Breast epithelium (tissue), 4 donors: ENCODE measurements around the gene COL15A1. TPM values are rescaled to one million over a fixed set of nuclear protein-coding genes. Genes with fewer than 3 reads are reported as not detected.

Experiments used
- DNase-seq, 2 donors: peaks; one replicate each; pipeline ENCODE4 v3.0.0-alpha.2; 2019; ENCODE audit warnings: low spot score in 2 of 2
- H3K27ac ChIP-seq, 2 donors: fragments of 200-600 bp; sonication (generic) in 1 of 2; one replicate each; pipeline ENCODE4 v1.5.1; 2016 to 2019; ENCODE audit warnings: mild to moderate bottlenecking in 1 of 2
- H3K27me3 ChIP-seq, 2 donors: fragments of 200-600 bp; sonication (generic) in 1 of 2; one replicate each; pipeline versions ENCODE4 v1.5.1 to v1.6.0; 2017 to 2019; ENCODE audit warnings: control low read depth in 1 of 2, mild to moderate bottlenecking in 1 of 2
- H3K36me3 ChIP-seq: fragments of 200-600 bp; one replicate; pipeline ENCODE4 v1.5.1; 2019
- H3K4me1 ChIP-seq, 2 donors: fragments of 200-600 bp; sonication (generic); one replicate each; pipeline ENCODE4 v1.5.1; 2016 to 2019; ENCODE audit warnings: control low read depth in 1 of 2
- H3K4me3 ChIP-seq, 3 donors: fragments of 200-600 bp; sonication (generic); 1 replicate in 2 of 3; 2 replicates in 1 of 3; pipeline ENCODE4 v1.5.1; 2016 to 2019; ENCODE audit warnings: mild to moderate bottlenecking in 3 of 3, moderate library complexity in 2 of 3
- H3K9me3 ChIP-seq, 2 donors: fragments of 200-600 bp; sonication (generic) in 1 of 2; one replicate each; pipeline ENCODE4 v1.5.1; 2016 to 2019; ENCODE audit warnings: control low read depth in 1 of 2
- POLR2A ChIP-seq: fragments of 450-650 bp; IDR thresholded peaks from one replicate; pipeline ENCODE4 v1.6.1; 2016; ENCODE audit warnings: antibody characterized with exemption, mild to moderate bottlenecking, moderate library complexity
- POLR2AphosphoS5 ChIP-seq, 3 donors: sonication (generic); formaldehyde crosslinking; IDR thresholded peaks; one replicate each; pipeline ENCODE4 v1.6.1; 2017; ENCODE audit warnings: antibody characterized with exemption in 3 of 3
- intact Hi-C: fragments of 100-400 bp; cut with DNase I; formaldehyde crosslinking; loops from one replicate; pipeline ENCODE4 v1.15.1; 2023; ENCODE audit warnings: low total_unique reads
- total RNA-seq, 3 donors: library from RNA; depleted of rRNA; stranded (reverse); fragments of >200 nt; gene quantifications; one replicate each; pipeline ENCODE4 v1.1.0, GENCODE V29; 2016
- TF ChIP-seq, protein P1 (sequence below), 3 donors: fragments of 450-650 bp; IDR thresholded peaks; one replicate each; pipeline ENCODE4 v1.5.1; 2016 to 2017; ENCODE audit warnings: antibody characterized with exemption in 3 of 3, mild to moderate bottlenecking in 3 of 3, moderate library complexity in 3 of 3

COL15A1 gene
- total RNA-seq, 3 donors from 2014 or later = 13.9 to 47.8 (median 32.4) TPM

- H3K27ac ChIP-seq = no peak overlapping the region
- peaks cover 0 to 11% of the 10 kb centered on the region in 2 donors for H3K27me3 ChIP-seq
- TF ChIP-seq, protein P1, sequence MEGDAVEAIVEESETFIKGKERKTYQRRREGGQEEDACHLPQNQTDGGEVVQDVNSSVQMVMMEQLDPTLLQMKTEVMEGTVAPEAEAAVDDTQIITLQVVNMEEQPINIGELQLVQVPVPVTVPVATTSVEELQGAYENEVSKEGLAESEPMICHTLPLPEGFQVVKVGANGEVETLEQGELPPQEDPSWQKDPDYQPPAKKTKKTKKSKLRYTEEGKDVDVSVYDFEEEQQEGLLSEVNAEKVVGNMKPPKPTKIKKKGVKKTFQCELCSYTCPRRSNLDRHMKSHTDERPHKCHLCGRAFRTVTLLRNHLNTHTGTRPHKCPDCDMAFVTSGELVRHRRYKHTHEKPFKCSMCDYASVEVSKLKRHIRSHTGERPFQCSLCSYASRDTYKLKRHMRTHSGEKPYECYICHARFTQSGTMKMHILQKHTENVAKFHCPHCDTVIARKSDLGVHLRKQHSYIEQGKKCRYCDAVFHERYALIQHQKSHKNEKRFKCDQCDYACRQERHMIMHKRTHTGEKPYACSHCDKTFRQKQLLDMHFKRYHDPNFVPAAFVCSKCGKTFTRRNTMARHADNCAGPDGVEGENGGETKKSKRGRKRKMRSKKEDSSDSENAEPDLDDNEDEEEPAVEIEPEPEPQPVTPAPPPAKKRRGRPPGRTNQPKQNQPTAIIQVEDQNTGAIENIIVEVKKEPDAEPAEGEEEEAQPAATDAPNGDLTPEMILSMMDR (IDR thresholded peaks at IDR 0.05) = no peak
- TF ChIP-seq POLR2A (no peak), POLR2AphosphoS5 (IDR thresholded peaks at IDR 0.05) (no peak)
- H3K4me3 ChIP-seq = no peak overlapping the region
- H3K4me1 ChIP-seq = no peaks in the 10 kb centered on the region
- DNase-seq = no peak
- intact Hi-C loops = loop anchor here (10.0 kb wide), 1 partner anchor 74 kb away; no protein-coding TSS in a partner anchor
- H3K9me3 ChIP-seq = no peaks in the 10 kb centered on the region
- no peaks in the 10 kb centered on the region for H3K36me3 ChIP-seq
These were observed 25.1 kb downstream of the COL15A1 start for GRCh38 chr9:98968601-98969337.

DNA sequence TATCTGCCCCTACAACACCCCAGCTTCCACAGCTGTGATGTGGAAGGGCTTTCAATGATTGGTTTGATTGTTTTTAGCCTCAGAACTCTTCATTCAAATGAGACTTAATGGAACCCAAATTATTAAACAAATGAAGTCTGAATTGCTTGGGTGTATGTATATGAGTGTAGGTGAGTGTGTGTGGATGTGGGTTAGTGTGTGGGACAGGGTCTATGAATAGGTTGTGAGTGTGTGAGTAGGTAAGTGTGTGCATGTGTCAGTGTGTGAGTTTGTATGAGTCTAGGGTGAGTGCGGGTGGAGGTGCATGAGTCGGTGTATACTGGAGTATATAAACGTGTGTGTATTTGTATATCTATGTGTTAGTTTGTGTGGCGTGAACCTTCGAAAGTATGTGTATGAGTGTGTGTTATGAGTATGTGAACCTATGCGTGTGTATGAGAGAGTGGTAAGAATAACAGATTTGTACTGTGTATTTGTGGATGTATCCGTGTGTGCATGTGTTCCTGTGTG lies 26.9 kb downstream of the COL15A1 start:
- TF ChIP-seq POLR2AphosphoS5 (IDR thresholded peaks at IDR 0.05) = no peak
- TF ChIP-seq POLR2A = no peak
- TF ChIP-seq, protein P1 (IDR thresholded peaks at IDR 0.05) = no peak
- no peaks in the 10 kb centered on the region for H3K9me3 ChIP-seq
- peaks cover 0 to 11% of the 10 kb centered on the region in 2 donors for H3K27me3 ChIP-seq
- no peaks in the 10 kb centered on the region for H3K4me1 ChIP-seq
- H3K27ac ChIP-seq = peak overlapping the region in 1 of 2 donors; percentile 30
- no peaks in the 10 kb centered on the region for H3K36me3 ChIP-seq
- no peak overlapping the region for H3K4me3 ChIP-seq
- intact Hi-C loops = no loop called here
- DNase-seq = no peak

DNA sequence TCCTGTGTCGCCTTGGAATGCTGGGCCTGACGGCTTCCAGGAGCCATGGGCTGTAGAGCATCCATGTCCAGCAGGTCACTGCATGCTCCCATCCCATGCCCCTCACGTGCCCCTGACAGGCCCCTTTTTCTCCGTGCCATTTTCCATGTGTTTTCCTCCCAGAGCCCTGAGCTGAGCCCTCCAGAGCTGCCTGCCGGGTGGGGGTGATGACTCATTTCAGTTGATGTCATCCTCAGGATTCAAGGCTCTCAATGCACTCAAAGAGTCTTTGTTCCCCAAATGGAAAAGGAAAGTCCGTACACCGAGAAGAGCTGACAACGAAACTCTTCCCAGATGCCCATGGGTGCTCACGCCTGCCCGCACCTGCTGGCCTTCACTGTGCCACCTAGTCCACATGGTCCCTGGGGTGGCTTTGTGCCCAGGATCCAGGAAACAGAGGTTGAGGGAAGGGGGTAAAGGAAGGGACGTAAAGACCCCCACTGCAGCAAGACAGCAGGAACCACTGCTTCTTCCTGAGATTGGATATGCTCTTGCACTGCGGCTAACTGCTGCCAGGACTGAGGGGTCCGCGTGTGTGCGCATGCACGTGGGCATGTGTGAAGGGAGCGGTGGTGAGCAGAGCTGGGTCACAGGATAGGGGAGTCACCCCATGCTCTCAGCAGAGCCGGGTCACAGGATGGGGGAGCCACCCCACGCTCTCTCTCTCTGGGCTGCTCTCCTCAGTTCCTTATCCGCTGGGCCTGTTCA lies 27.6 kb downstream of the COL15A1 start:
- TF ChIP-seq POLR2A (no peak), POLR2AphosphoS5 (IDR thresholded peaks at IDR 0.05) (no peak)
- TF ChIP-seq, protein P1 (IDR thresholded peaks at IDR 0.05) = no peak
- Histone ChIP-seq H3K9me3 (no peaks in the 10 kb centered on the region), H3K4me1 (no peaks in the 10 kb centered on the region), H3K36me3 (no peaks in the 10 kb centered on the region), H3K4me3 (no peak overlapping the region), H3K27me3 (peaks cover 0 to 11% of the 10 kb centered on the region in 2 donors), H3K27ac (peak overlapping the region; percentile 21 to 62)
- intact Hi-C loops = no loop called here
- DNase-seq = no peak

GRCh38 chr9:98971915-98972223 lies 28.2 kb downstream of the COL15A1 start:
- Histone ChIP-seq H3K27ac (peak overlapping the region; percentile 21 to 62), H3K4me1 (no peaks in the 10 kb centered on the region), H3K36me3 (no peaks in the 10 kb centered on the region), H3K9me3 (no peaks in the 10 kb centered on the region), H3K4me3 (no peak overlapping the region), H3K27me3 (peaks cover 0 to 11% of the 10 kb centered on the region in 2 donors)
- DNase-seq = no peak
- intact Hi-C loops = no loop called here
- TF ChIP-seq, protein P1 (IDR thresholded peaks at IDR 0.05) = no peak
- TF ChIP-seq POLR2AphosphoS5 (IDR thresholded peaks at IDR 0.05) = no peak

- Histone ChIP-seq H3K4me1 (no peaks in the 10 kb centered on the region), H3K9me3 (no peaks in the 10 kb centered on the region)
- intact Hi-C loops = no loop called here
These were observed 29.0 kb downstream of the COL15A1 start for GRCh38 chr9:98972716-98973115.

More at GRCh38 chr9:98972716-98973115, 29.0 kb downstream of the COL15A1 start:
- H3K4me3 ChIP-seq = no peak overlapping the region
- peaks cover 0 to 11% of the 10 kb centered on the region in 2 donors for H3K27me3 ChIP-seq
- peak overlapping the region in 1 of 2 donors; percentile 16 for H3K27ac ChIP-seq
- TF ChIP-seq, protein P1 (IDR thresholded peaks at IDR 0.05) = no peak
- TF ChIP-seq POLR2AphosphoS5 (IDR thresholded peaks at IDR 0.05) = no peak
- no peak for TF ChIP-seq POLR2A
- DNase-seq = no peak
- no peaks in the 10 kb centered on the region for H3K36me3 ChIP-seq
